HEK293T (cell line): ENCODE data around the gene ZNF728.
"Not testable (repeated sequence)": the region's sequence is repeated elsewhere in the genome, so short reads cannot be mapped to it uniquely, and the experiment has no call there.

Source experiments
- BHLHE40 ChIP-seq: fragments of 450-650 bp; IDR thresholded peaks from 2 replicates; pipeline ENCODE4 v1.6.1; 2016; ENCODE audit warnings: mild to moderate bottlenecking, moderate library complexity, borderline replicate concordance
- ELF4 ChIP-seq: fragments of 450-650 bp; IDR thresholded peaks from 2 replicates; pipeline ENCODE4 v1.6.1; 2017; ENCODE audit warnings: antibody characterized with exemption
- FOXA1 ChIP-seq: fragments of 450-650 bp; IDR thresholded peaks from 2 replicates; pipeline ENCODE4 v1.6.1; 2016; ENCODE audit warnings: mild to moderate bottlenecking
- FOXK2 ChIP-seq: fragments of 450-650 bp; IDR thresholded peaks from 2 replicates; pipeline ENCODE4 v1.6.1; 2016; ENCODE audit warnings: mild to moderate bottlenecking
- FOXM1 ChIP-seq: fragments of 450-650 bp; IDR thresholded peaks from 2 replicates; pipeline ENCODE4 v1.6.1; 2017; ENCODE audit warnings: mild to moderate bottlenecking, borderline replicate concordance
- L3MBTL2 ChIP-seq: fragments of 450-650 bp; conservative IDR thresholded peaks from 2 replicates; pipeline ENCODE4 v1.6.1; 2016; ENCODE audit warnings: mild to moderate bottlenecking
- LEF1 ChIP-seq: fragments of 450-650 bp; IDR thresholded peaks from 2 replicates; pipeline ENCODE4 v1.6.1; 2017; ENCODE audit warnings: mild to moderate bottlenecking, borderline replicate concordance
- NFRKB ChIP-seq: fragments of 450-650 bp; IDR thresholded peaks from 2 replicates; pipeline ENCODE4 v1.6.1; 2016; ENCODE audit warnings: mild to moderate bottlenecking, moderate library complexity
- SP1 ChIP-seq: fragments of 450-650 bp; IDR thresholded peaks from 2 replicates; pipeline ENCODE4 v1.6.1; 2017
- SUZ12 ChIP-seq: fragments of 450-650 bp; IDR thresholded peaks from 2 replicates; pipeline ENCODE4 v1.6.1; 2016; ENCODE audit warnings: mild to moderate bottlenecking
- TARDBP ChIP-seq: fragments of 450-650 bp; IDR thresholded peaks from 2 replicates; pipeline ENCODE4 v1.6.1; 2016
- ZNF384 ChIP-seq: fragments of 450-650 bp; IDR thresholded peaks from 2 replicates; pipeline ENCODE4 v1.6.1; 2016
- TF ChIP-seq, protein P1 (sequence below): fragments of 450-650 bp; IDR thresholded peaks from 2 replicates; pipeline ENCODE4 v1.6.1; 2016

DNA sequence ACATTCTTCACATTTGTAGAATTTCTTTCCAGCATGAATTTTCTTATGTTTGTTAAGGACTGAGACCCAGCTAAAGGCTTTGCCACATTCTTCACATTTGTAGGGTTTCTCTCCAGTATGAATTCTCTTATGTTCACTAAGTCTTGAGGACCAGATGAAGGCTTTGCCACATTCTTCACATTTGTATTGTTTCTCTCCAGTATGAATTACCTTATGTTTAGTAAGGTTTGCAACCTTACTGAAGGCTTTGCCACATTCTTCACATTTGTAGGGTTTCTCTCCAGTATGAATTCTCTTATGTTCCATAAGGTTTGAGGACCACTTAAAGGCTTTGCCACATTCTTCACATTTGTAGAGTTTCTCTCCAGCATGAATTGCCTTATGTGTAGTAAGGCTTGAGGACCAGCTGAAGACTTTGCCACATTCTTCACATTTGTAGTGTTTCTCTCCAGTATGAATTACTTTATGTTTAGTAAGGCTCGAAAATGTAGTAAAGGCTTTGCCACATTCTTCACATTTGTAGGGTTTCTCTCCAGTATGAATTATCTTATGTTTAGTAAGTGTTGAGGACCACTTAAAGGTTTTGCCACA lies 27.3 kb downstream of the ZNF728 start:
- not testable (repeated sequence) for TF ChIP-seq ZNF384, SUZ12, ELF4, TARDBP, NFRKB, L3MBTL2, FOXA1, BHLHE40, SP1, LEF1, FOXK2, FOXM1
- TF ChIP-seq, protein P1, sequence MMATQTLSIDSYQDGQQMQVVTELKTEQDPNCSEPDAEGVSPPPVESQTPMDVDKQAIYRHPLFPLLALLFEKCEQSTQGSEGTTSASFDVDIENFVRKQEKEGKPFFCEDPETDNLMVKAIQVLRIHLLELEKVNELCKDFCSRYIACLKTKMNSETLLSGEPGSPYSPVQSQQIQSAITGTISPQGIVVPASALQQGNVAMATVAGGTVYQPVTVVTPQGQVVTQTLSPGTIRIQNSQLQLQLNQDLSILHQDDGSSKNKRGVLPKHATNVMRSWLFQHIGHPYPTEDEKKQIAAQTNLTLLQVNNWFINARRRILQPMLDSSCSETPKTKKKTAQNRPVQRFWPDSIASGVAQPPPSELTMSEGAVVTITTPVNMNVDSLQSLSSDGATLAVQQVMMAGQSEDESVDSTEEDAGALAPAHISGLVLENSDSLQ, result not testable (repeated sequence)
